ENCODE results near the gene NEK5.

NEK5 gene

DNA sequence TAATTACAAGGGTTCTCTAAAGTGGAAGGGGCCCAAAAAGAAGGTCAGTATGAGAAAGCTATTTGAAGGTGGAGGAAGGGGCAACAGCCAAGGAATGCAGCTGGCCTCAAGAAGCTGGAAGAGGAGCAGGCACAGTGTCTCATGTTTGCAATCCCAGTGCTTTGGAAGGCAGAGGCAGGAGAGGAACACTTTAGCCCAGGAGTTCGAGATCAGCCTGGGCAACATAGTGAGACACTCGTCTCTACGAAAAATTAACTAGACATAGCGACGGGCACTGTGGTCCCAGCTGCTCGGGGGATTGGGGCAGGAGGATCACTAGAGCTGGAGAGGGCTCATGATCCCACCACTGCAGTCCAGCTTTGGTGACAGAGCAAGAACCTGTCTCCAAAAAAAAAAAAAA lies 31.2 kb upstream of the NEK5 start:
- no peak overlapping the region for H3K4me3 ChIP-seq (ENCODE audit: low read depth, low read length)
- no peaks in the 10 kb centered on the region for H3K27me3 ChIP-seq
- DNase-seq: no peak
- TF ChIP-seq, protein P1, sequence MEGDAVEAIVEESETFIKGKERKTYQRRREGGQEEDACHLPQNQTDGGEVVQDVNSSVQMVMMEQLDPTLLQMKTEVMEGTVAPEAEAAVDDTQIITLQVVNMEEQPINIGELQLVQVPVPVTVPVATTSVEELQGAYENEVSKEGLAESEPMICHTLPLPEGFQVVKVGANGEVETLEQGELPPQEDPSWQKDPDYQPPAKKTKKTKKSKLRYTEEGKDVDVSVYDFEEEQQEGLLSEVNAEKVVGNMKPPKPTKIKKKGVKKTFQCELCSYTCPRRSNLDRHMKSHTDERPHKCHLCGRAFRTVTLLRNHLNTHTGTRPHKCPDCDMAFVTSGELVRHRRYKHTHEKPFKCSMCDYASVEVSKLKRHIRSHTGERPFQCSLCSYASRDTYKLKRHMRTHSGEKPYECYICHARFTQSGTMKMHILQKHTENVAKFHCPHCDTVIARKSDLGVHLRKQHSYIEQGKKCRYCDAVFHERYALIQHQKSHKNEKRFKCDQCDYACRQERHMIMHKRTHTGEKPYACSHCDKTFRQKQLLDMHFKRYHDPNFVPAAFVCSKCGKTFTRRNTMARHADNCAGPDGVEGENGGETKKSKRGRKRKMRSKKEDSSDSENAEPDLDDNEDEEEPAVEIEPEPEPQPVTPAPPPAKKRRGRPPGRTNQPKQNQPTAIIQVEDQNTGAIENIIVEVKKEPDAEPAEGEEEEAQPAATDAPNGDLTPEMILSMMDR (IDR thresholded peaks at IDR 0.05; ENCODE audit: low read depth, low read length): no peak
- H3K36me3 ChIP-seq: no peaks in the 10 kb centered on the region
- H3K9me3 ChIP-seq: peaks cover 4% of the 10 kb centered on the region
- no peaks in the 10 kb centered on the region; the same call in 1 of the 2 replicates for H3K4me1 ChIP-seq

DNA sequence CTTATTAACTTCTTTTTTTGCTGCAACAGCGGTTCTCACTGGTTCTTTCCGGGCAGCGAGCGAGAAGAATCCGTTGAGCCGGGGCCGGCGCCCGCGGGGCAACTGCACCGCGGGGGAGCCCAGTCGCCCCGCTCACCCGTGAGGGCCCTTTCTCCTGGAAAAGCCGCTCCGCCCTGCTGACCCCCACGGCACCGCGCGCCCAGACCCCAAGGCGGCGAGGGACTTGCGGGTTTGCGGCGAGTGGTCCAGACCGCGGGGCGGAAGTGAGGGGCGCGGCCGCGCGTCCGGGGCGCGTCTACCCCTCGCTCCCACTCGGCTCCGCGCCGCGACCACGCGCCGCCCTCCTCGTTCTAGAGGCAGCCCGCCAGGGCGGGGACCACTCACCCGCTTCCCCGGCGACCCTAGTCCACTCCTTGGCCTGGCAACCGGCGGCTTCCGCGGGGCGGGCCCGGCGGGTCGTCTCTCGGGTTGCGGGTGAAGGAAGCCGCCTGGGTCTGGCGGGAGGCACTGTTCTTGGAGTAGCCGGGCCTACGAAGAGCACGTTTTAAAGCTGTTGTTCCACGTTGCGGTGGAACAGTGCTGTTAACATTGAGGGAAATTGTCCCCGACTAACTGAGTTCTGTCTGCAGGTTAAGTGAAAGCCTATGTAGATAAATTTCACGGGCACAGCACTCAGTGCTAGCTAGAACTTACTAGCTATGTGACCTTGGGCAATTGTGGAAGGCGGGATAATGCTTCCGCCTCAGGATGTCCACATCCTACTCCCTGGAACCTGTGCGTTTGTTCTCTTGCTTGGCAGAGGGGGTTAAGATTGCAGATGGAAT lies 30.5 kb upstream of the NEK5 start, which contains the start of gene NEK3:
NEK3 (minus strand) TSS at position 439 of the 824 bp plus-strand sequence. CDS start 3,406 bp downstream, outside the sequence.
- no peaks in the 10 kb centered on the region for H3K36me3 ChIP-seq
- no peaks in the 10 kb centered on the region; the same call in 1 of the 2 replicates for H3K4me1 ChIP-seq
- peak within 1 kb of the TSS; percentile 91 for H3K4me3 ChIP-seq (ENCODE audit: low read depth, low read length)
- DNase-seq: peak; percentile 88
- H3K27me3 ChIP-seq: no peaks in the 10 kb centered on the region
- H3K9me3 ChIP-seq: peaks cover 4% of the 10 kb centered on the region
- TF ChIP-seq, protein P1 (IDR thresholded peaks at IDR 0.05; ENCODE audit: low read depth, low read length): no peak

DNA sequence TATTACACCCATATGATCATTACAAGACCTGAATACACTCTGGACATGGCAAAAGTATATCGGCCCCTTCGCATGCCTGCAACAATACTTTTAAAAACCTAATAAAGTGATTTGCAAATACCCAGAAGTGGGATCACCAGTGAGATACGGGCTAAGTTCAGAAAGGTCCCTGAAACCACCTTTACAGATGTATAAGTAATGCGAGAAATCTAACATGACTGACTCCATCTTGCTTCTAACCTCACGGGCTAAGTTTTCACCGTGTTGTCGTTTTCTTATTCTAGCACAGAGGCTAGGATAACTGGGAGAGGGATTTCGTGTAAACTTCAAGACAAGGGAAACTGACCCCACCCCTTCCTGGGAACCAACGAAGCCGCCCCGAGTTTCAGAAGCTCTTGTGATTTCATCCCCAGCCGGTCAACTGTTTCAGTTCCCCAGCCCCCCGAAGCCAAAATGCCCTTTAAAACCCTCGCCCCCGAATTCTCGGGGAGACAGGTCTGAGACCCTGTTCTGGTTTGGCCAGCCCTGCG lies 29.8 kb upstream of the NEK5 start:
- H3K36me3 ChIP-seq: no peaks in the 10 kb centered on the region
- H3K4me1 ChIP-seq: no peaks in the 10 kb centered on the region; the same call in 1 of the 2 replicates
- H3K27me3 ChIP-seq: no peaks in the 10 kb centered on the region
- DNase-seq: no peak
- peaks cover 4% of the 10 kb centered on the region for H3K9me3 ChIP-seq
- H3K4me3 ChIP-seq (ENCODE audit: low read depth, low read length): peak overlapping the region; percentile 91
- TF ChIP-seq, protein P1 (IDR thresholded peaks at IDR 0.05; ENCODE audit: low read depth, low read length): no peak

DNA sequence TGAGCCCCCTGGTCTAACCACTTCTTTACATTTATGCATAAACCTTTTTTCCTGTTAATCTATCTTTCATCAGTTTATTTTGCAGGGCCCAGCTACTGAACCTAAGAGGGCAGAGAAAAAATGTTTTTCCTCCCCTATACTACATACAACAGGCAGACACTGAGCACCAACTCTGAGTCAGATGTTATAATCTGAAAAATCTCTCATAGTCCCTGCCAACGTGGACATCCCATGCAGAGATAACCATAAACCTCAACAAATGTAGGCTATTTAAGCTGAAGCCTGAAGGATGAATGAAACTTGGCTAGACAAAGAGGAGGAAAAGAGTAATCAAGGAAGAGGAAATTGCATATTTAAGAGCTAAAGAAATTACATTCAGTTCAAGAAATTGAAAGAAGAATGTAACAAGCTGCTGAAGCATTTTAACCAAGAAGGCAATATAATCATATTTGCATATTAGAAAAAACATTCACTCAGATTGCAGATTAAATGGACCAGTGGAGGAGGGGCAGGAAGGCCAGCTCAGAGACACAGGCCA lies 27.9 kb upstream of the NEK5 start:
- Histone ChIP-seq H3K4me1 (no peaks in the 10 kb centered on the region; the same call in 1 of the 2 replicates), H3K4me3 (ENCODE audit: low read depth, low read length) (no peak overlapping the region), H3K36me3 (no peaks in the 10 kb centered on the region), H3K27me3 (no peaks in the 10 kb centered on the region), H3K9me3 (peaks cover 4% of the 10 kb centered on the region)
- DNase-seq: no peak
- TF ChIP-seq, protein P1 (IDR thresholded peaks at IDR 0.05; ENCODE audit: low read depth, low read length): no peak

DNA sequence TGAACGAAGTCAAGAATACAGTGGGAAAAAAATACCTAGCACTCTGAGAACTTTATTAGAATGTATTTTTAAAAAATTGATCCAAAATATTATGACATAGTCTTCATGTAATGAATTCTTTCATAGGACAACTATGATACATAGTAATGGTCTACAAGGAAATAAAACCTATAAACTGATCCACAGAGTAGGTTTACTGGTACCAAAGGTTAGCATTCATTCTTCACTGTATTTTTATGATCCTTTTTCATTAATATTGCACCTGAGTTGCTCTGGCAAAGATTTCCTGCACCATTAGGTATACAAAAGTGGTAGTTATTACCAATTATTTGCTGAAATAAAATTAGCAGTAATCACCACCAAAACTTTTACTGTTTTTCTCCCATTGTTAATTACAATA lies 26.3 kb upstream of the NEK5 start:
- Histone ChIP-seq H3K36me3 (no peaks in the 10 kb centered on the region), H3K4me3 (ENCODE audit: low read depth, low read length) (no peak overlapping the region), H3K27me3 (no peaks in the 10 kb centered on the region), H3K9me3 (peaks cover 4% of the 10 kb centered on the region), H3K4me1 (no peaks in the 10 kb centered on the region; the same call in 1 of the 2 replicates)
- TF ChIP-seq, protein P1 (IDR thresholded peaks at IDR 0.05; ENCODE audit: low read depth, low read length): no peak
- DNase-seq: no peak

Measured in BE2C (cell line).